HG03103 (cell line): ENCODE results near the gene CTBP1.

Experiments used
- ATAC-seq: cut with Tn5 transposase; IDR thresholded peaks from one replicate; pipeline ENCODE4 v1.9.1; 2021; ENCODE audit warnings: low read depth; ENCODE audit not compliant: unreplicated experiment

CTBP1 gene

GRCh38 chr4:1251773-1252066, 2.8 kb upstream of the CTBP1 start:
- ATAC-seq = no peak

GRCh38 chr4:1250921-1251772, 2.2 kb upstream of the CTBP1 start:
- no peak for ATAC-seq

GRCh38 chr4:1250527-1250812, 1.5 kb upstream of the CTBP1 start:
- ATAC-seq = no peak

- ATAC-seq = peak; percentile 3
Measured at GRCh38 chr4:1249731-1250526, 999 bp upstream of the CTBP1 start.

GRCh38 chr4:1249148-1249730, 309 bp upstream of the CTBP1 start:
- ATAC-seq = peak; percentile 44

GRCh38 chr4:1247864-1248244, 1.1 kb downstream of the CTBP1 start:
- ATAC-seq = no peak

GRCh38 chr4:1246901-1247863, 1.7 kb downstream of the CTBP1 start:
- no peak for ATAC-seq

GRCh38 chr4:1246111-1246881, 2.6 kb downstream of the CTBP1 start:
- ATAC-seq = no peak

GRCh38 chr4:1245481-1246051, 3.4 kb downstream of the CTBP1 start:
- no peak for ATAC-seq

GRCh38 chr4:1244978-1245471, 3.9 kb downstream of the CTBP1 start:
- no peak for ATAC-seq

GRCh38 chr4:1244081-1244977, 4.6 kb downstream of the CTBP1 start:
- ATAC-seq = no peak

GRCh38 chr4:1243451-1244080, 5.4 kb downstream of the CTBP1 start:
- no peak for ATAC-seq

GRCh38 chr4:1242506-1243450, 6.2 kb downstream of the CTBP1 start:
- ATAC-seq = no peak

- ATAC-seq = no peak
Measured at GRCh38 chr4:1241936-1242505, 6.9 kb downstream of the CTBP1 start.

GRCh38 chr4:1241466-1241935, 7.4 kb downstream of the CTBP1 start:
- no peak for ATAC-seq

GRCh38 chr4:1240721-1241465, 8.0 kb downstream of the CTBP1 start:
- ATAC-seq = no peak
